GM10266 (cell line): ENCODE data around the gene GDF15.

Source experiments
- DNase-seq: peaks from one replicate; pipeline ENCODE4 v3.0.0; 2012; ENCODE audit errors: extremely low spot score
- TF ChIP-seq, protein P1 (sequence below): IDR thresholded peaks from 2 replicates; pipeline ENCODE4 v1.5.1; 2012; ENCODE audit warnings: mild to moderate bottlenecking, low read depth; ENCODE audit not compliant: control insufficient read depth, insufficient read depth; ENCODE audit errors: missing control alignments

GDF15 gene, protein sequence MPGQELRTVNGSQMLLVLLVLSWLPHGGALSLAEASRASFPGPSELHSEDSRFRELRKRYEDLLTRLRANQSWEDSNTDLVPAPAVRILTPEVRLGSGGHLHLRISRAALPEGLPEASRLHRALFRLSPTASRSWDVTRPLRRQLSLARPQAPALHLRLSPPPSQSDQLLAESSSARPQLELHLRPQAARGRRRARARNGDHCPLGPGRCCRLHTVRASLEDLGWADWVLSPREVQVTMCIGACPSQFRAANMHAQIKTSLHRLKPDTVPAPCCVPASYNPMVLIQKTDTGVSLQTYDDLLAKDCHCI

DNA sequence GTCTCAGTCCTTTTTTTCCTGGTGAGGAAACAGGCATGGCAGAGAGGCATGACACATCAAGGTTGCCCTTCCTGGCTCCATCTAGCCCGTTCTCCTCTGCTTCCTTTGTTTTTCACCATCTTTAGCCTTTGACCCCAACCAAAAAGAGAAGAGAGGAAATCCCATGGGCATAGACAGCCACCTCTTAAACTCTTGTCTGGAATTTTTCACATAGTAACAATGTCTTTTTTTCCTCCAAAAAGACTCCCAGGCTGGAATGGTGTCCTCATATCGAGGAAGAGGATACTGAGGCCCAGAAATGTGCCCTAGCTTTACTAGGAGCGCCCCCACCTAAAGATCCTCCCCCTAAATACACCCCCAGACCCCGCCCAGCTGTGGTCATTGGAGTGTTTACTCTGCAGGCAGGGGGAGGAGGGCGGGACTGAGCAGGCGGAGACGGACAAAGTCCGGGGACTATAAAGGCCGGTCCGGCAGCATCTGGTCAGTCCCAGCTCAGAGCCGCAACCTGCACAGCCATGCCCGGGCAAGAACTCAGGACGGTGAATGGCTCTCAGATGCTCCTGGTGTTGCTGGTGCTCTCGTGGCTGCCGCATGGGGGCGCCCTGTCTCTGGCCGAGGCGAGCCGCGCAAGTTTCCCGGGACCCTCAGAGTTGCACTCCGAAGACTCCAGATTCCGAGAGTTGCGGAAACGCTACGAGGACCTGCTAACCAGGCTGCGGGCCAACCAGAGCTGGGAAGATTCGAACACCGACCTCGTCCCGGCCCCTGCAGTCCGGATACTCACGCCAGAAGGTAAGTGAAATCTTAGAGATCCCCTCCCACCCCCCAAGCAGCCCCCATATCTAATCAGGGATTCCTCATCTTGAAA, at the start of gene GDF15:
TSS of gene GDF15 (plus strand) at position 484 of the 868 bp plus-strand sequence. CDS start at position 516, 32 bp downstream.
- TF ChIP-seq, protein P1, sequence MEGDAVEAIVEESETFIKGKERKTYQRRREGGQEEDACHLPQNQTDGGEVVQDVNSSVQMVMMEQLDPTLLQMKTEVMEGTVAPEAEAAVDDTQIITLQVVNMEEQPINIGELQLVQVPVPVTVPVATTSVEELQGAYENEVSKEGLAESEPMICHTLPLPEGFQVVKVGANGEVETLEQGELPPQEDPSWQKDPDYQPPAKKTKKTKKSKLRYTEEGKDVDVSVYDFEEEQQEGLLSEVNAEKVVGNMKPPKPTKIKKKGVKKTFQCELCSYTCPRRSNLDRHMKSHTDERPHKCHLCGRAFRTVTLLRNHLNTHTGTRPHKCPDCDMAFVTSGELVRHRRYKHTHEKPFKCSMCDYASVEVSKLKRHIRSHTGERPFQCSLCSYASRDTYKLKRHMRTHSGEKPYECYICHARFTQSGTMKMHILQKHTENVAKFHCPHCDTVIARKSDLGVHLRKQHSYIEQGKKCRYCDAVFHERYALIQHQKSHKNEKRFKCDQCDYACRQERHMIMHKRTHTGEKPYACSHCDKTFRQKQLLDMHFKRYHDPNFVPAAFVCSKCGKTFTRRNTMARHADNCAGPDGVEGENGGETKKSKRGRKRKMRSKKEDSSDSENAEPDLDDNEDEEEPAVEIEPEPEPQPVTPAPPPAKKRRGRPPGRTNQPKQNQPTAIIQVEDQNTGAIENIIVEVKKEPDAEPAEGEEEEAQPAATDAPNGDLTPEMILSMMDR, result peak; percentile 71
- DNase-seq, result peak; percentile 64

DNA sequence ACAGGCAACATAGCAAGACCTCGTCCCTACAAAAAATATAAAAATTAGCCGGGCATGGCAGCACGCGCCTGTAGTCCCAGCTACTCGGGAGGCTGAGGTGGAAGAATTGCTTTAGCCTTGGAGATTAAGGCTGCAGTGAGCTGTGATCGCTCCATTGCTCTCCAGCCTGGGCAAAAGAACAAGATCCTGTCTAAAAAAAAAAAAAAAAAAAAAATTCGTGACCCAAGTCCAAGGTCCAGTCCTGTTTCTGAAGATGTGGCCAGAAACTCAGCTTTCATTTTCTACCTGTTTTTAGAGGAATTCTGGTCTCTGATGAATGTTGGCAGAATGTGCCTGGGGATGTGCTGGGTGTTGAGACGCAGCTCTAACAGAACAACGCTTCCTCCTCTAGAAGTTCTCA, 47.4 kb upstream of the GDF15 start:
- TF ChIP-seq, protein P1, result no peak
- no peak for DNase-seq

DNA sequence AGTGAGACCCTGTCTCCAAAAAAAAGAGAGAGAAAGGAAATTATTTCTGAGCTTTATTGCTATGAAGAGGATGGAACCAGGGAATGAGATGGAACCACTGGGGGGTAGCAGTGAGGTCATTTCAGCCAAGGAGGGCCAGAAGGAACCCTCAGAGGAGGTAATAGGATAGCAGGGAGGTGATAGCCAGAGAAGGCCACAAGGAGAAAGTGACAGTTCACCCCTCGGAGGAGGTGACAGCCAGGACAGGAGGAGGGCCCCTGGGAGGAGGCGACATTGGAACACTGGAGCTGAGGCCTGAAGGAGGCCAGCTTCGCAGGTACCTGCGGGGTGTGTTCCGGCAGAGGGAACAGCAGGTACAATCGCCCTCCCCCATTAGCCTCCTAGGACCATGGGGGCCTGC, 46.2 kb upstream of the GDF15 start:
- peak; percentile 47 for DNase-seq

DNA sequence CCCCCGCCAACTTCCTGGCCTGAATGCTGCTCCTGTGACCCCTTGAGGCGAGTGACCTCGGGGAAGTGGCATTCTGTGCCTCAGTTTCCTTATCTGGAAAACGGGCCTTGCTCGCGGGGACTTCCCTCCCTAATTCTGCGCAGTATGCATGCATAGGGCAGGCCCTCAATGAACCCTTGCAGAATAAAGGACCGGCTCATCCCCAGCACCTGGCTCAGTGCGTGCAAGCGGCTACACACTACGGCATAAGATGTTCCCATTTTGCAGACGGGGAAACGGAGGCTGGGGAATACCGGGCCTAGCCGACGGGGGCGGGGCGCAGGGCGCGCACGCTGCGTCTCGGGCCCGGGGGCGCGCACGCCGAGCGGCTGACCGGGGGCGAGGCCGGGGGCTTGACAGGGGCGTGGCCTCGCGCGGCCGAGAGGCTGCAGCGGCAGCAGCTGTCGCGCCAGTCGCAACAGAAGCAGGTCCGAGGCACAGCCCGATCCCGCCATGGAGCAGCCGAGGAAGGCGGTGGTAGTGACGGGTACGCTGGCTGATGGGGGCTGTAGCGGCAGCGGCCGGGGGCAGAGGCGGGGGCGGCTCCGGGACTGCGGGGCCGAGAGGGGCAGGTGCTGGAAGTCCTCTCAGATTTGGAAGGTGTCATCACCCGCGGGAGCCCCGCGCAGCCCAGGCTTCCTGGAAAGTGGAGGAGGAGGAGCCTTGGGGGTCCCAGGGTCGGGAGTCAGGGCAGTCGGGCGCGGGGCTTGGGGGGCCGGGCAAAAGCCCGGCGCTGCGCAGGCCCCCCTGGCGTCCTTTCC, 45.6 kb upstream of the GDF15 start, which contains the start of gene PGPEP1:
TSS of gene PGPEP1 (plus strand) at position 409 of the 800 bp plus-strand sequence. CDS start at position 493, 84 bp downstream.
- TF ChIP-seq, protein P1, result peak; percentile 1
- DNase-seq, result peak; percentile 90

More for the DNA sequence above, 46.2 kb upstream of the GDF15 start:
- TF ChIP-seq, protein P1, result peak; percentile 37

DNA sequence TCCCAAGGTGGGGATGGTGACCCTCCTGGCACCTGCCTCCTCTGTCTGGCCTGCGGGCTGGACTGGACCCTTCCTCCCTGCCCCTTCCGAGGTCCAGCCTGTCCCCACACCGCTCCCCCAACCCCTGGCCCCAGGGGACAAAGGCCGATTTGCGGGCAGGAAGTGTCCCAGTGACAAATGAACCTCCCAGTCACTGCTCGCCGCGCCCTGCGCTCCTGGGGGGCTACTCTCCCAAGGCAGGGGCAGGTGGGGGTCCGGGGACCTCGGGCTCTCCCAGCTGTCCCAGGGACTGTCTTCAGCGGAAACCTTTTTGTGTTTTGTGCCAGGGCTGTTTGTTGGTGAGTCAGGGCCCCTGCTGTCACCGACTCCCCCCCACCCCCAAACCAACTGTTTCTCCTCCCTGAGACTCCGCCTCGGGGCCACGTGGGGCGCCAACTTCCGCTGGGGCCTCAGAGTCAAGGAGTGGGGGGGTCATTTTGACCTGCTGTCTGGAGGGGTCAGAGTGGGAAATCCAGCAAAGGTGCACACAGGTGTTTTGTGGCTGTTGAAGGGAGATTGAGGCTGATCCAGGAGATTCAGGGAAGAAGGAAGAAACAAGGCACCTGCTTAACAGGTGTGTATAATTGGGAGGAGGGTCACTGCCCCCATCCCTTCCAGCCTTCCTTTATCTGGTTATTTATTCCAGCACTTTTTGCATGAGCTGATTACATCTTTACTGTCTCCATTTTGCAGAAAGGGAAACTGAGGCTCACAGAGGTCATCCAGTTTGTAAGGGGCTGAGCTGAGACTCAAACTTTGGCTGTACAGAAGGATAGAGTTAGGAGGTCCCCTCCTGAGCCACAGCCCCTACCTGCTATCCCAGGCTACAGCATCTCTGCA, 44.7 kb upstream of the GDF15 start:
- DNase-seq, result peak; percentile 86
- TF ChIP-seq, protein P1, result no peak

DNA sequence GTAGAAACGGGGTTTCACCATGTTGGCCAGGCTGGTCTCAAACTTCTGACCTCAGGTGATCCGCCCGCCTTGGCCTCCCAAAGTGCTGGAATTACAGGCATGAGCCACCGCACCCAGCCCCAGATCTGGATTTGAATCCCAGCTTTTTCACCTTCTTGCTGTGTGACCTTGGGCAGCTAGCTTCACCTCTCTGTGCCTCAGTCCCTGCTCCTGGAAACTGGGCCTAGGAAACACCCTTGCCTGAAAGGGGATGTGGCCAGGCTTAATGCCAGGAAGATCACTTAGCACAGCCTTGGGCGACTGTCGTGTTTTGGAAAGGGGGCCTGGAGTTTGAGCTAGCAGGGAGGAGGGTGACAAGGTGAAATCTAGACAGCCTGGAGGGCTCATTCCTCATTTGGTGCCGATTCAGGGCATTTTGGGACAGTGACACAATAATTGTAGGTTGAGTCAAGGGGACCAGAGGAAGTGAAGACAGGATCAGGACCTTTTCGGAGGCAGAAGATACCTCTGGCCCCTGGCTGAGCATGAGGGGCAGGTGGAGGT, 43.8 kb upstream of the GDF15 start:
- no peak for DNase-seq
- TF ChIP-seq, protein P1, result no peak
